ENCODE results near the gene TLE4. TPM values are rescaled to one million over a fixed set of nuclear protein-coding genes. Genes with fewer than 3 reads are reported as not detected.

The TLE4 gene
- total RNA-seq, 1 experiment from 2014 or later: 0.97 TPM

- no peak for DNase-seq
- Mint-ChIP-seq H3K27ac (ENCODE audit: unreplicated experiment) (no peak overlapping the region), H3K4me1 (ENCODE audit: low read depth, unreplicated experiment) (no peaks in the 10 kb centered on the region), H3K27me3 (ENCODE audit: unreplicated experiment) (no peaks in the 10 kb centered on the region), H3K9me3 (ENCODE audit: low read depth, unreplicated experiment) (peaks cover 10% of the 10 kb centered on the region), H3K36me3 (ENCODE audit: insufficient read depth, unreplicated experiment) (no peaks in the 10 kb centered on the region), H3K4me3 (ENCODE audit: low read depth, unreplicated experiment) (no peak overlapping the region)
- TF ChIP-seq CTCF (IDR thresholded peaks at IDR 0.05; ENCODE audit: unreplicated experiment): no peak
- intact Hi-C loops (cut with micrococcal nuclease; ENCODE audit: unreplicated experiment): no loop called here
- CTCF ChIA-PET: no interaction called here
- BruUV-seq (replicated peaks): no TSS peak
Measured at GRCh38 chr9:79685577-79685976, 113.8 kb downstream of the TLE4 start.

GRCh38 chr9:79686381-79687130 is 114.8 kb downstream of the TLE4 start:
- no TSS peak for BruUV-seq (replicated peaks)
- no peak overlapping the region for H3K4me3 Mint-ChIP-seq (ENCODE audit: low read depth, unreplicated experiment)
- peaks cover 10% of the 10 kb centered on the region for H3K9me3 Mint-ChIP-seq (ENCODE audit: low read depth, unreplicated experiment)
- H3K36me3 Mint-ChIP-seq (ENCODE audit: insufficient read depth, unreplicated experiment): no peaks in the 10 kb centered on the region
- TF ChIP-seq CTCF (IDR thresholded peaks at IDR 0.05; ENCODE audit: unreplicated experiment): no peak
- no peaks in the 10 kb centered on the region for H3K27me3 Mint-ChIP-seq (ENCODE audit: unreplicated experiment)
- intact Hi-C loops (cut with micrococcal nuclease; ENCODE audit: unreplicated experiment): no loop called here
- CTCF ChIA-PET: no interaction called here
- H3K4me1 Mint-ChIP-seq (ENCODE audit: low read depth, unreplicated experiment): no peaks in the 10 kb centered on the region
- H3K27ac Mint-ChIP-seq (ENCODE audit: unreplicated experiment): no peak overlapping the region
- no peak for DNase-seq

- Mint-ChIP-seq H3K9me3 (ENCODE audit: low read depth, unreplicated experiment) (peaks cover 10% of the 10 kb centered on the region), H3K27me3 (ENCODE audit: unreplicated experiment) (no peaks in the 10 kb centered on the region), H3K36me3 (ENCODE audit: insufficient read depth, unreplicated experiment) (no peaks in the 10 kb centered on the region), H3K4me1 (ENCODE audit: low read depth, unreplicated experiment) (no peaks in the 10 kb centered on the region), H3K4me3 (ENCODE audit: low read depth, unreplicated experiment) (no peak overlapping the region), H3K27ac (ENCODE audit: unreplicated experiment) (no peak overlapping the region)
- DNase-seq: no peak
- intact Hi-C loops (cut with micrococcal nuclease; ENCODE audit: unreplicated experiment): no loop called here
- TF ChIP-seq CTCF (IDR thresholded peaks at IDR 0.05; ENCODE audit: unreplicated experiment): no peak
- BruUV-seq (replicated peaks): no TSS peak
- CTCF ChIA-PET: no interaction called here
Measured at GRCh38 chr9:79687131-79687447, 115.3 kb downstream of the TLE4 start.

GRCh38 chr9:79688363-79688762 is 116.6 kb downstream of the TLE4 start:
- H3K27ac Mint-ChIP-seq (ENCODE audit: unreplicated experiment): no peak overlapping the region
- DNase-seq: no peak
- no TSS peak for BruUV-seq (replicated peaks)
- intact Hi-C loops (cut with micrococcal nuclease; ENCODE audit: unreplicated experiment): no loop called here
- TF ChIP-seq CTCF (IDR thresholded peaks at IDR 0.05; ENCODE audit: unreplicated experiment): no peak
- H3K36me3 Mint-ChIP-seq (ENCODE audit: insufficient read depth, unreplicated experiment): no peaks in the 10 kb centered on the region
- no peak overlapping the region for H3K4me3 Mint-ChIP-seq (ENCODE audit: low read depth, unreplicated experiment)
- no peaks in the 10 kb centered on the region for H3K27me3 Mint-ChIP-seq (ENCODE audit: unreplicated experiment)
- CTCF ChIA-PET: no interaction called here
- H3K9me3 Mint-ChIP-seq (ENCODE audit: low read depth, unreplicated experiment): peaks cover 10% of the 10 kb centered on the region
- H3K4me1 Mint-ChIP-seq (ENCODE audit: low read depth, unreplicated experiment): no peaks in the 10 kb centered on the region
